ENCODE results near the gene TRMT5. TPM values are rescaled to one million over a fixed set of nuclear protein-coding genes. Genes with fewer than 3 reads are reported as not detected.

TRMT5 gene
- total and polyA plus RNA-seq, 2 of the 8 experiments (the other 6 are each of a cell fraction or from before 2014, with no cell fraction given), result 4.3 to 24.2 TPM

GRCh38 chr14:60975551-60975950 lies 5.3 kb downstream of the TRMT5 start:
- Histone ChIP-seq H2BK15ac (ENCODE audit: low read length) (no peak overlapping the region), H4K91ac (replicated peaks; ENCODE audit: insufficient read length, low read length) (no peak overlapping the region), H3K56ac (replicated peaks; ENCODE audit: insufficient read length, low read depth, low read length) (no peak overlapping the region), H3K4ac (replicated peaks; ENCODE audit: insufficient read length, low read depth, low read length) (no peak overlapping the region), H4K20me1 (replicated peaks in 1 of 2; ENCODE audit: control insufficient read depth in 1 of 2, insufficient read depth in 2 of 2, low read length in 2 of 2) (peaks cover 0 to 3% of the 10 kb centered on the region in 2 experiments), H3K23me2 (ENCODE audit: low read depth, low read length) (peaks cover 3% of the 10 kb centered on the region; the same call in 1 of the 2 replicates), H3K9me3 (ENCODE audit: insufficient read depth in 2 of 2, low read depth in 1 of 2, low read length in 1 of 2) (no peaks in the 10 kb centered on the region), H3K4me3 (ENCODE audit: extremely low read depth in 1 of 4, insufficient read depth in 2 of 4, low read depth in 3 of 4, low read length in 4 of 4) (no peak overlapping the region), H4K5ac (ENCODE audit: insufficient read length, low read depth, low read length) (no peak overlapping the region), H2AFZ (ENCODE audit: low read length) (no peak overlapping the region), H2BK12ac (ENCODE audit: low read depth, low read length) (no peak overlapping the region), H3K27me3 (replicated peaks in 1 of 4; ENCODE audit: control insufficient read depth in 3 of 4, extremely low read depth in 1 of 4, insufficient read depth in 3 of 4, low read length in 3 of 4) (no peaks in the 10 kb centered on the region), H4K8ac (ENCODE audit: extremely low read depth, insufficient read depth, low read length) (no peak overlapping the region), H3K27ac (ENCODE audit: low read depth, low read length) (no peak overlapping the region), H3K79me1 (ENCODE audit: low read depth, low read length) (no peaks in the 10 kb centered on the region), H2BK5ac (ENCODE audit: low read depth, low read length) (no peak overlapping the region), H3K14ac (ENCODE audit: insufficient read length) (no peak overlapping the region), H3K36me3 (ENCODE audit: control insufficient read depth in 2 of 4, insufficient read depth in 4 of 4, low read length in 3 of 4) (peaks cover 0 to 43% (median 14%) of the 10 kb centered on the region in 4 experiments; a peak in 6 of 8 replicates), H2BK20ac (ENCODE audit: low read length) (no peak overlapping the region), H2AK5ac (ENCODE audit: low read depth, low read length) (no peak overlapping the region), H3K4me1 (replicated peaks in 1 of 4; ENCODE audit: control insufficient read depth in 3 of 4, insufficient read depth in 4 of 4, low read length in 3 of 4) (no peaks in the 10 kb centered on the region), H3K23ac (ENCODE audit: insufficient read length) (no peak overlapping the region), H3K79me2 (ENCODE audit: control insufficient read depth in 1 of 2, insufficient read depth in 2 of 2, low read length in 2 of 2) (peaks cover 0 to 21% of the 10 kb centered on the region in 2 experiments; a peak in 2 of 4 replicates), H3K9ac (replicated peaks in 1 of 4; ENCODE audit: extremely low read depth in 1 of 4, low read depth in 3 of 4, low read length in 3 of 4) (no peak overlapping the region), H3K4me2 (ENCODE audit: insufficient read depth in 1 of 2, low read depth in 2 of 2, low read length in 2 of 2) (no peak overlapping the region), H2BK120ac (replicated peaks; ENCODE audit: low read depth, low read length) (no peak overlapping the region), H3K18ac (ENCODE audit: extremely low read depth, low read length) (no peak overlapping the region)
- FAIRE-seq (no peak), DNase-seq (ENCODE audit: low read depth in 1 of 2, low spot score in 2 of 2) (no peak)
- ChIA-PET POLR2A (ENCODE audit: partially characterized antibody) (no interaction called here), CTCF (ENCODE audit: partially characterized antibody) (interaction anchor here (0.7 to 1.1 kb wide), 2 partner anchors 46 to 277 kb away, joined by 4 read pairs; no protein-coding TSS in a partner anchor)
- TF ChIP-seq RFX5 (IDR thresholded peaks at IDR 0.05; ENCODE audit: borderline replicate concordance, low read depth, low read length), result no peak
- TF ChIP-seq TEAD4 (IDR thresholded peaks at IDR 0.05; ENCODE audit: low read depth, low read length), result no peak
- no peak for TF ChIP-seq HDAC2 (IDR thresholded peaks at IDR 0.05; ENCODE audit: borderline replicate concordance in 1 of 2, low read depth in 2 of 2, low read length in 2 of 2)
- no peak for TF ChIP-seq CTCF (IDR thresholded peaks at IDR 0.05; ENCODE audit: control extremely low read depth in 1 of 3, insufficient read depth in 1 of 3, low read depth in 1 of 3, low read length in 3 of 3)
- TF ChIP-seq FOSL1 (IDR thresholded peaks at IDR 0.05; ENCODE audit: insufficient read depth, low read depth, low read length), result no peak
- no peak for TF ChIP-seq BRCA1 (IDR thresholded peaks at IDR 0.05; ENCODE audit: low read depth, low read length)
- 76% methylated on average over 2 of the region's 2 CpGs; no CpG with 5 or more reads in 1 of the 2 experiments for WGBS, 2 experiments (ENCODE audit: extremely low coverage in 1 of 2, insufficient coverage in 1 of 2, insufficient read length in 1 of 2, insufficient replicate concordance in 2 of 2, low coverage in 1 of 2, low lambda C conversion rate in 2 of 2, missing lambda C conversion rate in 1 of 2)
